ENCODE results near the gene ARSJ. TPM values are rescaled to one million over a fixed set of nuclear protein-coding genes. Genes with fewer than 3 reads are reported as not detected.
A peak's percentile ranks its signal among the peaks of the same experiment; 100 is the strongest.
"Not testable (repeated sequence)": the region's sequence is repeated elsewhere in the genome, so short reads cannot be mapped to it uniquely, and the experiment has no call there.

Gene ARSJ
- total RNA-seq, 1 donor from 2014 or later: 3.1 TPM

DNA sequence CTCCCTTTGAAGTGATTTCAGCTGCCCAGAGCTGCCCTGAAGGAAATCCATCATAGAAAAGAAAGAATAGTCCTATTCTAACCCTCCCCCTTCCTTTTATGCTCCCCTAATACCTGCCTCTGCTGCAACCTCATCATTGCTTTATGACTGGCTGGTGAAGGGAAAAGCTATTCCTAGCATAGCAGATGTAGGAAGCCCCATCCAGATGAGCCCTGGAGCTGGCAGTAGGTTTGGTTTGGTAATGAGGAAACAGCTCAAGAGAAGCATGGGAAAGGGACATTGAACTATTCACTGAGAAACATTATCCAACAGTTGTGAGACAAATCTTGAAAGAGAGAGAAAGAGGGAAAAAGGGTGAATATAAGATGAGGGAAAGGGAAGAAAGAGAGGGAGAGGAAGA lies 29.2 kb downstream of the ARSJ start:
- Mint-ChIP-seq H3K36me3 (no peaks in the 10 kb centered on the region), H3K27me3 (ENCODE audit: low read depth) (no peaks in the 10 kb centered on the region), H3K9me3 (no peaks in the 10 kb centered on the region), H3K4me1 (peaks cover 32% of the 10 kb centered on the region), H3K4me3 (no peak overlapping the region), H3K27ac (no peak overlapping the region)
- no peak for DNase-seq (ENCODE audit: low spot score in 2 of 2, unreplicated experiment in 2 of 2)
- TF ChIP-seq, protein P1, sequence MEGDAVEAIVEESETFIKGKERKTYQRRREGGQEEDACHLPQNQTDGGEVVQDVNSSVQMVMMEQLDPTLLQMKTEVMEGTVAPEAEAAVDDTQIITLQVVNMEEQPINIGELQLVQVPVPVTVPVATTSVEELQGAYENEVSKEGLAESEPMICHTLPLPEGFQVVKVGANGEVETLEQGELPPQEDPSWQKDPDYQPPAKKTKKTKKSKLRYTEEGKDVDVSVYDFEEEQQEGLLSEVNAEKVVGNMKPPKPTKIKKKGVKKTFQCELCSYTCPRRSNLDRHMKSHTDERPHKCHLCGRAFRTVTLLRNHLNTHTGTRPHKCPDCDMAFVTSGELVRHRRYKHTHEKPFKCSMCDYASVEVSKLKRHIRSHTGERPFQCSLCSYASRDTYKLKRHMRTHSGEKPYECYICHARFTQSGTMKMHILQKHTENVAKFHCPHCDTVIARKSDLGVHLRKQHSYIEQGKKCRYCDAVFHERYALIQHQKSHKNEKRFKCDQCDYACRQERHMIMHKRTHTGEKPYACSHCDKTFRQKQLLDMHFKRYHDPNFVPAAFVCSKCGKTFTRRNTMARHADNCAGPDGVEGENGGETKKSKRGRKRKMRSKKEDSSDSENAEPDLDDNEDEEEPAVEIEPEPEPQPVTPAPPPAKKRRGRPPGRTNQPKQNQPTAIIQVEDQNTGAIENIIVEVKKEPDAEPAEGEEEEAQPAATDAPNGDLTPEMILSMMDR (IDR thresholded peaks at IDR 0.05; ENCODE audit: unreplicated experiment): no peak

DNA sequence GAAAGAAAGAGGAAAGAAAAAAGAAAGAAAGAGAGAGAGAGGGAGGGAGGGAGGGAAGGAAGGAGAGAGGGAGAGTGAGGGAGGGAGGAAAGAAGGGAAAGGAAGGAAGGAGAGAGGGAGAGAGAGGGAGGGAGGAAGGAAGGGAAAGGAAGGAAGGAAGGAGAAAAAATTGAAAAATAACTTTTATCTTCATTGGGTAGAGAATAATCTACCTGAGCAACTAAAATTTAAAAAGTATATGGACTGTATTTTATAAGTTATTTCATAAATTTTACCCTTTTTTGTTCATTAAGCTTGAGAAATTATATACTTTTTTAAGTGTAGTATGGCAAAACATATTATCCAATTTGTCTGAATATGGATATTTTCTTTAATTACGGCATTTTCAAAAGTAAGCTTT lies 32.0 kb downstream of the ARSJ start:
- TF ChIP-seq, protein P1 (IDR thresholded peaks at IDR 0.05; ENCODE audit: unreplicated experiment): no peak
- no peak overlapping the region for H3K27ac Mint-ChIP-seq
- H3K27me3 Mint-ChIP-seq (ENCODE audit: low read depth): no peaks in the 10 kb centered on the region
- no peak for DNase-seq (ENCODE audit: low spot score in 2 of 2, unreplicated experiment in 2 of 2)
- no peaks in the 10 kb centered on the region for H3K36me3 Mint-ChIP-seq
- no peak overlapping the region for H3K4me3 Mint-ChIP-seq
- peaks cover 27% of the 10 kb centered on the region for H3K4me1 Mint-ChIP-seq
- H3K9me3 Mint-ChIP-seq: no peaks in the 10 kb centered on the region

DNA sequence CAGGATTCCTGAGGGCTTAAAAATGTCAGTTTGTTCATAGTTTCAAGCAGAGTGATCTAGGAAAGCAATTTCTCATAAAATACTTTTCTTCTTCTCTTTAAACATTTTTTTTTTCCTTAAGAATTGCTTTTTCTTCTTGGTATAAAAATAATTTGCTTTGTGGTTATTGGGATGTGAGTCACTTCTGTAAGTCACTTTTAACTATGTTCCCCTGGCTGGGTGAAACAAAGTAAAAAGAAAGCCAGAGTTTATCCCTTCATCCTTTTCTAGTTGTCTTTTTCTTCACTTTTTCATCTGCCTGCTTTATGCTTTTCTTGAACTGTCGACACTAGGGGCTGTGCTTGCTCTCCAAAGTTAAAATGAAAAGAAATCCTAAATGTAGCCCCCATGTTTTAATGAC lies 33.5 kb downstream of the ARSJ start:
- H3K9me3 Mint-ChIP-seq: no peaks in the 10 kb centered on the region
- no peak overlapping the region for H3K4me3 Mint-ChIP-seq
- H3K4me1 Mint-ChIP-seq: peaks cover 21% of the 10 kb centered on the region
- no peaks in the 10 kb centered on the region for H3K27me3 Mint-ChIP-seq (ENCODE audit: low read depth)
- TF ChIP-seq, protein P1 (IDR thresholded peaks at IDR 0.05; ENCODE audit: unreplicated experiment): no peak
- no peaks in the 10 kb centered on the region for H3K36me3 Mint-ChIP-seq
- no peak for DNase-seq (ENCODE audit: low spot score in 2 of 2, unreplicated experiment in 2 of 2)
- peak overlapping the region; percentile 83 for H3K27ac Mint-ChIP-seq

DNA sequence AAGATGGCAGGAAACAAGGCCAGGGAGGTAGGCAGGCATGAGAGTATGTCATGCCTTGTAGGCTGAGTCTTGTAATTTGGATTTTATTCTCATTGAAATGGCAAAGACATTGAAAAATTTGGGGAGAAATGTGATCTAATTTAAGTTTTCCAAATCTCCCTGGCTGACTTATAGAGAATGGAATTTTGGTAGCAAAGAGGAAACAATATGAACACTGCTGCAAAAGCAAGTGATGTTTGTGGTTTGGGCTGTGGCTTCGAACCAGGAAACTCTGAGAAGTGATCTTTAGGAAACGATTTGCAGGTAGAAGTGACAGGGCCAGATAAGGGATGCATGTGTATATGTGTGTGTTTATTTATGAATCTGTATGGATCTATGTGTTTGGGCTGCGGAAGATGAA lies 35.6 kb downstream of the ARSJ start:
- H3K9me3 Mint-ChIP-seq: no peaks in the 10 kb centered on the region
- TF ChIP-seq, protein P1 (IDR thresholded peaks at IDR 0.05; ENCODE audit: unreplicated experiment): no peak
- H3K4me3 Mint-ChIP-seq: no peak overlapping the region
- H3K27me3 Mint-ChIP-seq (ENCODE audit: low read depth): no peaks in the 10 kb centered on the region
- no peak overlapping the region for H3K27ac Mint-ChIP-seq
- no peaks in the 10 kb centered on the region for H3K36me3 Mint-ChIP-seq
- DNase-seq (ENCODE audit: low spot score in 2 of 2, unreplicated experiment in 2 of 2): no peak
- H3K4me1 Mint-ChIP-seq: peaks cover 11% of the 10 kb centered on the region

DNA sequence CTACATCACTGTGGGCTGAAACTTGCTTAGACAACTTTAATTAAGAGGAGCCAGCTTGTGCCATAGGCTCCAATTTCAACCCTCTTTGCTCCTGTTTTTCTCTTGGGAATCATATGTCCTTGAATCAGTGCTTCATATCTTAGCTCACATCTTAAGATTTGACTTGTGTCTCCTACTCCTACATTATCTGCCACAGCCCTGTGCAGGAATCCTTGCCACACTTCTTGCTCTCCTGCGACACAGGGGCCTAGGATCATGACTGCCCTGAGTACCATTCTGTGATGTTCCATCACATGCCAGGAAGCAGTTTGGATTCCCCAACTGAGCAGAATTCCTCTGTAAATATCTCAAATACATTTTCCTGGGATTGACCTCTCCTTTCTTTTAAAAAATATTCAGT lies 36.4 kb downstream of the ARSJ start:
- H3K9me3 Mint-ChIP-seq: peaks cover 3% of the 10 kb centered on the region
- DNase-seq (ENCODE audit: low spot score in 2 of 2, unreplicated experiment in 2 of 2): no peak
- TF ChIP-seq, protein P1 (IDR thresholded peaks at IDR 0.05; ENCODE audit: unreplicated experiment): no peak
- no peak overlapping the region for H3K27ac Mint-ChIP-seq
- H3K4me3 Mint-ChIP-seq: no peak overlapping the region
- H3K4me1 Mint-ChIP-seq: peaks cover 11% of the 10 kb centered on the region
- no peaks in the 10 kb centered on the region for H3K36me3 Mint-ChIP-seq
- H3K27me3 Mint-ChIP-seq (ENCODE audit: low read depth): no peaks in the 10 kb centered on the region

DNA sequence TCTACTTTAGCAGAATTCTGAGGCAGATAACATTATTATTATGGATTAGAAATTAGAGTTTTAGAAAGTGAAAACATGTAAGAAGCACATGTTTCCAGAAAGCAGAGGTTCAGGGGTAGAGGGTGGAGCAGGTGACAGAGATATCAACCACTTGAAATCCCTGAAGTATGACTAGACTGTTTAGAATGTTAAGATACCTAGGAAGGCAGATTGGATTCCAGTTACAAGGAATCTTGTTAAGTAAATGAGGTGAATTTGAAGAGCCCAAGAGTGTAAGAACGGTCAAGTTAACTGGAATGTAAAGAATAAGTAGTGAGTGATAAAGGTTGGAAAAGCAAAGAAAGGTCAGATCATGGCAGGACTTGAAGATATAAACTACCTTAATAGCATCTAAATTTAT lies 37.6 kb downstream of the ARSJ start:
- no peak for DNase-seq (ENCODE audit: low spot score in 2 of 2, unreplicated experiment in 2 of 2)
- TF ChIP-seq, protein P1 (IDR thresholded peaks at IDR 0.05; ENCODE audit: unreplicated experiment): no peak
- no peaks in the 10 kb centered on the region for H3K36me3 Mint-ChIP-seq
- H3K4me3 Mint-ChIP-seq: no peak overlapping the region
- H3K27me3 Mint-ChIP-seq (ENCODE audit: low read depth): no peaks in the 10 kb centered on the region
- no peak overlapping the region for H3K27ac Mint-ChIP-seq
- peaks cover 11% of the 10 kb centered on the region for H3K4me1 Mint-ChIP-seq
- peaks cover 4% of the 10 kb centered on the region for H3K9me3 Mint-ChIP-seq

DNA sequence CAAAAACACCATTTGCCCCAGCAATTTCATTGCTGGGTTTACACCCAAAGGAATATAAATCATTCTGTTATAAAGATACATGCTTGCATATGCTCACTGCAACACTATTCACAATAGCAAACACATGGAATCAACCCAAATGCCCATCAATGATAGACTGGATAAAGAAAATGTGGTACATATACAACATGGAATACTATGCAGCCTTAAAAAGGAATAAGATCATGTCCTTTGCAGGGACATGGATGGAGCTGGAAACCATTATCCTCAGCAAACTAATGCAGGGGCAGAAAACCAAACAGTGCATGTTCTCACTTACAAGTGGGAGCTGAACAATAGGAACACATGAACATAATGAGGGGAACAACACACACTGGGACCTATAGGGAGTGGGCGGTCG lies 39.3 kb downstream of the ARSJ start:
- not testable (repeated sequence) for H3K27me3 Mint-ChIP-seq (ENCODE audit: low read depth); H3K9me3 Mint-ChIP-seq; H3K36me3 Mint-ChIP-seq; H3K27ac Mint-ChIP-seq; DNase-seq (ENCODE audit: low spot score in 2 of 2, unreplicated experiment in 2 of 2); H3K4me1 Mint-ChIP-seq; H3K4me3 Mint-ChIP-seq

All from mesothelial cell of epicardium (in vitro differentiated cells).